ENCODE data around the gene CATSPERZ. TPM values are rescaled to one million over a fixed set of nuclear protein-coding genes. Genes with fewer than 3 reads are reported as not detected.

Gene CATSPERZ
- total and polyA plus RNA-seq, 2 of the 13 experiments (the other 11 are each of a cell fraction or from before 2014, with no cell fraction given), result 0.22 to 0.48 TPM

- POLR2A ChIA-PET, result interaction anchor here (0.7 to 4.6 kb wide), 9 partner anchors 13 to 99 kb away, joined by 3 to 48 read pairs (median 4); partner anchors contain the start of genes ESRRA, FKBP2, PRDX5 and STIP1
- intact Hi-C loops (cut with micrococcal nuclease; ENCODE audit: unreplicated experiment) (loop anchor here (2.0 kb wide), 1 partner anchor 14 kb away; no protein-coding TSS in a partner anchor), in situ Hi-C loops (cut with HindIII; ENCODE audit: extremely low pct_ligation_motif_present, low pct_unique_long_range_greater_than_20kb) (no loop called here)
- Histone ChIP-seq H4K20me1 (ENCODE audit: insufficient read depth, low read length) (no peaks in the 10 kb centered on the region), H3K79me2 (ENCODE audit: insufficient read depth, low read length) (no peaks in the 10 kb centered on the region), H3K4me1 (ENCODE audit: insufficient read depth, low read length) (peaks cover 22% of the 10 kb centered on the region; the same call in 1 of the 2 replicates), H3K27ac (ENCODE audit: extremely low read length, insufficient read depth, low read length) (peak within 1 kb of the TSS; percentile 79), H3K9ac (ENCODE audit: insufficient read depth, low read depth, low read length) (peak within 1 kb of the TSS; percentile 79), H3K9me3 (ENCODE audit: low read length) (no peaks in the 10 kb centered on the region), H3K27me3 (ENCODE audit: control insufficient read depth in 1 of 2, insufficient read depth in 2 of 2, low read length in 2 of 2) (no peaks in the 10 kb centered on the region; a peak in 1 of 5 replicates), H2AFZ (ENCODE audit: low read length) (no peak within 1 kb of the TSS), H3K36me3 (replicated peaks in 1 of 2; ENCODE audit: control insufficient read depth in 1 of 2, insufficient read depth in 2 of 2, low read length in 2 of 2) (no peaks in the 10 kb centered on the region), H3K4me3 (replicated peaks in 1 of 3; ENCODE audit: insufficient read depth in 1 of 3, low read depth in 2 of 3, low read length in 3 of 3) (peak within 1 kb of the TSS; percentile 69 to 97 (median 83)), H3K4me2 (ENCODE audit: low read depth, low read length) (peak within 1 kb of the TSS; percentile 97)
- ATAC-seq (peak; percentile 92), FAIRE-seq (peak; percentile 66), DNase-seq (ENCODE audit: low spot score) (peak; percentile 86)
- TSS peak; percentile 79 for BruUV-seq (replicated peaks)
- 3% methylated on average over 15 of the region's 44 CpGs for WGBS (ENCODE audit: low lambda C conversion rate)
- CTCF ChIA-PET (ENCODE audit: low intra/inter-chr PET ratio, low total read pairs), result no interaction called here
- TF ChIP-seq ZNF138 (CRISPR knock-in tag; IDR thresholded peaks at IDR 0.05; ENCODE audit: low read depth), result no peak
- TF ChIP-seq NFE2 (CRISPR knock-in tag; IDR thresholded peaks at IDR 0.05), result no peak
- TF ChIP-seq, protein P1, sequence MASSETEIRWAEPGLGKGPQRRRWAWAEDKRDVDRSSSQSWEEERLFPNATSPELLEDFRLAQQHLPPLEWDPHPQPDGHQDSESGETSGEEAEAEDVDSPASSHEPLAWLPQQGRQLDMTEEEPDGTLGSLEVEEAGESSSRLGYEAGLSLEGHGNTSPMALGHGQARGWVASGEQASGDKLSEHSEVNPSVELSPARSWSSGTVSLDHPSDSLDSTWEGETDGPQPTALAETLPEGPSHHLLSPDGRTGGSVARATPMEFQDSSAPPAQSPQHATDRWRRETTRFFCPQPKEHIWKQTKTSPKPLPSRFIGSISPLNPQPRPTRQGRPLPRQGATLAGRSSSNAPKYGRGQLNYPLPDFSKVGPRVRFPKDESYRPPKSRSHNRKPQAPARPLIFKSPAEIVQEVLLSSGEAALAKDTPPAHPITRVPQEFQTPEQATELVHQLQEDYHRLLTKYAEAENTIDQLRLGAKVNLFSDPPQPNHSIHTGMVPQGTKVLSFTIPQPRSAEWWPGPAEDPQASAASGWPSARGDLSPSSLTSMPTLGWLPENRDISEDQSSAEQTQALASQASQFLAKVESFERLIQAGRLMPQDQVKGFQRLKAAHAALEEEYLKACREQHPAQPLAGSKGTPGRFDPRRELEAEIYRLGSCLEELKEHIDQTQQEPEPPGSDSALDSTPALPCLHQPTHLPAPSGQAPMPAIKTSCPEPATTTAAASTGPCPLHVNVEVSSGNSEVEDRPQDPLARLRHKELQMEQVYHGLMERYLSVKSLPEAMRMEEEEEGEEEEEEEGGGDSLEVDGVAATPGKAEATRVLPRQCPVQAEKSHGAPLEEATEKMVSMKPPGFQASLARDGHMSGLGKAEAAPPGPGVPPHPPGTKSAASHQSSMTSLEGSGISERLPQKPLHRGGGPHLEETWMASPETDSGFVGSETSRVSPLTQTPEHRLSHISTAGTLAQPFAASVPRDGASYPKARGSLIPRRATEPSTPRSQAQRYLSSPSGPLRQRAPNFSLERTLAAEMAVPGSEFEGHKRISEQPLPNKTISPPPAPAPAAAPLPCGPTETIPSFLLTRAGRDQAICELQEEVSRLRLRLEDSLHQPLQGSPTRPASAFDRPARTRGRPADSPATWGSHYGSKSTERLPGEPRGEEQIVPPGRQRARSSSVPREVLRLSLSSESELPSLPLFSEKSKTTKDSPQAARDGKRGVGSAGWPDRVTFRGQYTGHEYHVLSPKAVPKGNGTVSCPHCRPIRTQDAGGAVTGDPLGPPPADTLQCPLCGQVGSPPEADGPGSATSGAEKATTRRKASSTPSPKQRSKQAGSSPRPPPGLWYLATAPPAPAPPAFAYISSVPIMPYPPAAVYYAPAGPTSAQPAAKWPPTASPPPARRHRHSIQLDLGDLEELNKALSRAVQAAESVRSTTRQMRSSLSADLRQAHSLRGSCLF (CRISPR knock-in tag; IDR thresholded peaks at IDR 0.05; ENCODE audit: borderline replicate concordance), result no peak
- no peak for TF ChIP-seq ATM (IDR thresholded peaks at IDR 0.05; ENCODE audit: borderline replicate concordance)
- TF ChIP-seq WIZ (CRISPR knock-in tag; IDR thresholded peaks at IDR 0.05), result no peak
- TF ChIP-seq GABPB1 (CRISPR knock-in tag; IDR thresholded peaks at IDR 0.05), result peak; percentile 77; the same call in 1 of the 2 replicates
- no peak for TF ChIP-seq EEA1 (CRISPR knock-in tag; IDR thresholded peaks at IDR 0.05; ENCODE audit: borderline replicate concordance)
- TF ChIP-seq ZNF260 (CRISPR knock-in tag; IDR thresholded peaks at IDR 0.05; ENCODE audit: borderline replicate concordance, low read depth), result no peak
- TF ChIP-seq TBX2 (CRISPR knock-in tag; IDR thresholded peaks at IDR 0.05; ENCODE audit: borderline replicate concordance), result no peak; the same call in 1 of the 2 replicates
- TF ChIP-seq ZFP36L2 (CRISPR knock-in tag; IDR thresholded peaks at IDR 0.05), result no peak
- no peak for TF ChIP-seq ZNF136 (CRISPR knock-in tag; IDR thresholded peaks at IDR 0.05; ENCODE audit: low read depth)
- TF ChIP-seq, protein P2, sequence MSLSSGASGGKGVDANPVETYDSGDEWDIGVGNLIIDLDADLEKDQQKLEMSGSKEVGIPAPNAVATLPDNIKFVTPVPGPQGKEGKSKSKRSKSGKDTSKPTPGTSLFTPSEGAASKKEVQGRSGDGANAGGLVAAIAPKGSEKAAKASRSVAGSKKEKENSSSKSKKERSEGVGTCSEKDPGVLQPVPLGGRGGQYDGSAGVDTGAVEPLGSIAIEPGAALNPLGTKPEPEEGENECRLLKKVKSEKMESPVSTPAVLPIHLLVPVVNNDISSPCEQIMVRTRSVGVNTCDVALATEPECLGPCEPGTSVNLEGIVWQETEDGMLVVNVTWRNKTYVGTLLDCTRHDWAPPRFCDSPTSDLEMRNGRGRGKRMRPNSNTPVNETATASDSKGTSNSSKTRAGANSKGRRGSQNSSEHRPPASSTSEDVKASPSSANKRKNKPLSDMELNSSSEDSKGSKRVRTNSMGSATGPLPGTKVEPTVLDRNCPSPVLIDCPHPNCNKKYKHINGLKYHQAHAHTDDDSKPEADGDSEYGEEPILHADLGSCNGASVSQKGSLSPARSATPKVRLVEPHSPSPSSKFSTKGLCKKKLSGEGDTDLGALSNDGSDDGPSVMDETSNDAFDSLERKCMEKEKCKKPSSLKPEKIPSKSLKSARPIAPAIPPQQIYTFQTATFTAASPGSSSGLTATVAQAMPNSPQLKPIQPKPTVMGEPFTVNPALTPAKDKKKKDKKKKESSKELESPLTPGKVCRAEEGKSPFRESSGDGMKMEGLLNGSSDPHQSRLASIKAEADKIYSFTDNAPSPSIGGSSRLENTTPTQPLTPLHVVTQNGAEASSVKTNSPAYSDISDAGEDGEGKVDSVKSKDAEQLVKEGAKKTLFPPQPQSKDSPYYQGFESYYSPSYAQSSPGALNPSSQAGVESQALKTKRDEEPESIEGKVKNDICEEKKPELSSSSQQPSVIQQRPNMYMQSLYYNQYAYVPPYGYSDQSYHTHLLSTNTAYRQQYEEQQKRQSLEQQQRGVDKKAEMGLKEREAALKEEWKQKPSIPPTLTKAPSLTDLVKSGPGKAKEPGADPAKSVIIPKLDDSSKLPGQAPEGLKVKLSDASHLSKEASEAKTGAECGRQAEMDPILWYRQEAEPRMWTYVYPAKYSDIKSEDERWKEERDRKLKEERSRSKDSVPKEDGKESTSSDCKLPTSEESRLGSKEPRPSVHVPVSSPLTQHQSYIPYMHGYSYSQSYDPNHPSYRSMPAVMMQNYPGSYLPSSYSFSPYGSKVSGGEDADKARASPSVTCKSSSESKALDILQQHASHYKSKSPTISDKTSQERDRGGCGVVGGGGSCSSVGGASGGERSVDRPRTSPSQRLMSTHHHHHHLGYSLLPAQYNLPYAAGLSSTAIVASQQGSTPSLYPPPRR (CRISPR knock-in tag; IDR thresholded peaks at IDR 0.05; ENCODE audit: borderline replicate concordance), result peak; percentile 34; the same call in 1 of the 2 replicates
Observed at GRCh38 chr11:64284048-64284961, 15.9 kb upstream of the CATSPERZ start, which contains the start of gene BAD. TSS of gene BAD (minus strand) at chr11:64284665. CDS start at chr11:64284368, 297 bp downstream.

Measured in HepG2 (cell line).